SK-N-SH (cell line): ENCODE measurements around the gene EXD2.

Source experiments
- CTCF ChIP-seq: fragments of 200-600 bp; sonication (generic); IDR thresholded peaks from 2 replicates; pipeline ENCODE4 v1.6.1; 2017; ENCODE audit warnings: antibody characterized with exemption, mild to moderate bottlenecking, moderate library complexity
- NFIC ChIP-seq: IDR thresholded peaks from 2 replicates; pipeline ENCODE4 v1.4.0; 2012; ENCODE audit warnings: borderline replicate concordance
- POLR2AphosphoS5 ChIP-seq: IDR thresholded peaks from 2 replicates; pipeline ENCODE4 v1.6.1; 2012; ENCODE audit warnings: low read depth, low read length
- RAD21 ChIP-seq: IDR thresholded peaks from 2 replicates; pipeline ENCODE4 v1.6.1; 2012; ENCODE audit warnings: mild to moderate bottlenecking, low read length
- REST ChIP-seq: IDR thresholded peaks from 2 replicates; pipeline ENCODE4 v1.6.1; 2012; ENCODE audit warnings: mild to moderate bottlenecking, low read depth, low read length, moderate library complexity
- RFX5 ChIP-seq: IDR thresholded peaks from 2 replicates; pipeline ENCODE4 v1.6.1; 2012; ENCODE audit warnings: mild to moderate bottlenecking, improper control_type of control experiment, low read length
- SIN3A ChIP-seq: IDR thresholded peaks from 2 replicates; pipeline ENCODE4 v1.6.1; 2012; ENCODE audit warnings: low read depth, mild to moderate bottlenecking, low read length, moderate library complexity, borderline replicate concordance
- USF1 ChIP-seq: IDR thresholded peaks from 2 replicates; pipeline ENCODE4 v1.4.0; 2012; ENCODE audit warnings: low read depth, borderline replicate concordance
- ZBTB33 ChIP-seq: IDR thresholded peaks from 2 replicates; pipeline ENCODE4 v1.4.0; 2012; ENCODE audit warnings: low read depth, borderline replicate concordance

GRCh38 chr14:69142101-69142500 lies 49.2 kb upstream of the EXD2 start:
- TF ChIP-seq CTCF (no peak), REST (no peak), USF1 (no peak), RAD21 (no peak), RFX5 (no peak), SIN3A (no peak), POLR2AphosphoS5 (no peak), ZBTB33 (no peak), NFIC (no peak)
